GM12892 (cell line): ENCODE results near the gene CDKAL1.
"Not testable (repeated sequence)": the region's sequence is repeated elsewhere in the genome, so short reads cannot be mapped to it uniquely, and the experiment has no call there.

Experiments used
- DNase-seq: peaks from one replicate; pipeline ENCODE4 v3.0.0; 2011; ENCODE audit not compliant: insufficient read length
- FAIRE-seq: peaks from 2 replicates; lab custom pipeline; 2011; peaks lifted over from hg19 to GRCh38; lab: Jason Lieb, UNC
- POLR2A ChIP-seq: IDR thresholded peaks from 2 replicates; pipeline ENCODE4 v1.6.1; 2011; ENCODE audit warnings: low read depth, low read length, control low read depth
- POLR2AphosphoS5 ChIP-seq: IDR thresholded peaks from 2 replicates; pipeline ENCODE4 v1.6.1; 2011; ENCODE audit warnings: low read depth, low read length, control low read depth
- TAF1 ChIP-seq: IDR thresholded peaks from 2 replicates; pipeline ENCODE4 v1.6.1; 2011; ENCODE audit warnings: low read depth, mild to moderate bottlenecking, control low read depth, low read length, borderline replicate concordance

Gene CDKAL1

GRCh38 chr6:20708367-20709124 is 174.3 kb downstream of the CDKAL1 start:
- DNase-seq (no peak), FAIRE-seq (no peak)
- no peak for TF ChIP-seq TAF1
- no peak for TF ChIP-seq POLR2A
- TF ChIP-seq POLR2AphosphoS5: no peak

DNA sequence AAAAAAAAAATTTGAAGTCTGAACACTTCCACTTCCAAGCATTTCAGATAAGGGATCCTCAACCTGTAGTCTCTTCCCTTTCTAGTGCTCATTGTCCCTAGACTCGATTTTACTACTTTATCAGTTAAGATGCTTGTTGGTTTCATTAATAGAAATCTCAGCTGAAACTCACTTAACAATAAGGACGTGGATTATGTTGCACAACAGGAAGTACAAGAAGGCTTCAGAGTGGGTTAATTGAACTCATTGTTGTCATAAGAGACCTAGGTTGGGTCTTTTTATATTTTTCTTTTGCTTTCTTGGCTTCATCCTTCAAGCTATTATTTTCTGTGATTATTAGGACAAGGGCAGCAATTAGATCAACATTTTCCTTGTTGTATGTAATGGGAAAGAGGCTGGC is 175.2 kb downstream of the CDKAL1 start:
- TF ChIP-seq POLR2A (no peak), TAF1 (no peak), POLR2AphosphoS5 (no peak)
- no peak for FAIRE-seq
- no peak for DNase-seq

DNA sequence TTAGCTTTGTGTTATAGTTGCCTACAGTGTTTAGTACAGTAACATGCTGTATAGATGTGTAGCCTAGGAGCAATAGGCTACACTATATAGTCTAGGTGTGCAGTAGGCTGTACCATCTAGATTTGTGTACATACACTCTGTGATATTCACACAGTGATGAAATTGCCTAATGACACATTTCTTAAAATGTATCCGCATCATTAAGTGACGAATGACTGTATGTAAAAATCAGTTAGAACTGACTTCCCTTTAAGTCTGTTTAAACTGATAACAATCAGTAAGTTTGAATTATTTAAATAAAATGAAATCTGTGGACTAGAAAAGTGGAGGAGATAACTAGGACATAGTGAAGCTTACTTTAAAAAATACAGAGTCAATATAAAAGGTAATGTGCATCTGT is 176.1 kb downstream of the CDKAL1 start:
- FAIRE-seq (no peak), DNase-seq (no peak)
- TF ChIP-seq POLR2AphosphoS5 (no peak), POLR2A (no peak), TAF1 (no peak)

GRCh38 chr6:20711518-20711917 is 177.3 kb downstream of the CDKAL1 start:
- no peak for FAIRE-seq

GRCh38 chr6:20712011-20712410 is 177.8 kb downstream of the CDKAL1 start:
- no peak for FAIRE-seq
- no peak for DNase-seq
- no peak for TF ChIP-seq TAF1
- TF ChIP-seq POLR2A: no peak
- TF ChIP-seq POLR2AphosphoS5: no peak

More at GRCh38 chr6:20711518-20711917, 177.3 kb downstream of the CDKAL1 start:
- no peak for TF ChIP-seq POLR2A
- TF ChIP-seq TAF1: no peak
- TF ChIP-seq POLR2AphosphoS5: no peak
- no peak for DNase-seq

GRCh38 chr6:20715135-20715806 is 181.0 kb downstream of the CDKAL1 start:
- DNase-seq (no peak), FAIRE-seq (no peak)
- TF ChIP-seq TAF1 (no peak), POLR2AphosphoS5 (no peak), POLR2A (no peak)

DNA sequence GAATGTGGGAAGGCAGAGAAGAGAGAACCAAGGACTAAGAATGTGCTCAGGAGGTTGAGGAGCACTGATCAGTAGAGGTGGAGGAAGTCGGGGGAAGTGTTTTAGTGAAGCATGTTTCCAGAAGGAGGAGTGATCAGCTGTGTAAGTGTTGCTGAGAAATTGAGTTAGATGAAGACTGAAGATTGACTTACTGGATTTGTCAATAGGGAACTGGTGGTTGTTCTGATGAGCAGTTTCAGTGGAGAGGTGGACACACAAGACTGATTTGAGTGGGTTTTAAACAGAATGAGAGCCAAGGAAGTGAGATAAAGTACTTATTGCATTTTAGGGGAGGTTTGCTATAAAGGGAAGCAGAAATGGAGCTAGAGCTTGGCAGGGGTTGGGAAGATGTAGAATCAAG is 182.6 kb downstream of the CDKAL1 start:
- TF ChIP-seq POLR2AphosphoS5: no peak
- no peak for TF ChIP-seq TAF1
- TF ChIP-seq POLR2A: no peak
- DNase-seq: no peak
- FAIRE-seq: peak; percentile 90

DNA sequence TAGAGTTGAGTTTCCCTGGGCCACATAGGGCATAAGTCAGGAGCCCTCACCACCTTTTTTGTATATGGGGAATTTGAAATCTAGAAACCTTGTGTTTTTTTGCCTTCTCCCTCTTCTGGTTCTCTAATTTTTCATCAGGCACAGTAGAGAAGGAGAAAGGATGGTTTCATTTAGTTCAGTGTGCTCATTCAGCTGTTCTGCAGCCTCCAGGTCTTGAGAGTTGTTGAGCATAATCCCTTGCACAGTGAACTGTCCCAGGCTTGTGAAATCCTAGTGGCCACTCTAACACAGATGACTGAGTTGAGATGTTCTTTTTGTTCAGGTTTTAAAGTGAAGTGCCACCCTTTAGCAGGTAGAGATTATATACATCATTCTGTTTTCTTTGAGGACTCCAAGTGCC is 183.5 kb downstream of the CDKAL1 start:
- FAIRE-seq (peak; percentile 21), DNase-seq (no peak)
- TF ChIP-seq POLR2A (no peak), POLR2AphosphoS5 (no peak), TAF1 (no peak)

DNA sequence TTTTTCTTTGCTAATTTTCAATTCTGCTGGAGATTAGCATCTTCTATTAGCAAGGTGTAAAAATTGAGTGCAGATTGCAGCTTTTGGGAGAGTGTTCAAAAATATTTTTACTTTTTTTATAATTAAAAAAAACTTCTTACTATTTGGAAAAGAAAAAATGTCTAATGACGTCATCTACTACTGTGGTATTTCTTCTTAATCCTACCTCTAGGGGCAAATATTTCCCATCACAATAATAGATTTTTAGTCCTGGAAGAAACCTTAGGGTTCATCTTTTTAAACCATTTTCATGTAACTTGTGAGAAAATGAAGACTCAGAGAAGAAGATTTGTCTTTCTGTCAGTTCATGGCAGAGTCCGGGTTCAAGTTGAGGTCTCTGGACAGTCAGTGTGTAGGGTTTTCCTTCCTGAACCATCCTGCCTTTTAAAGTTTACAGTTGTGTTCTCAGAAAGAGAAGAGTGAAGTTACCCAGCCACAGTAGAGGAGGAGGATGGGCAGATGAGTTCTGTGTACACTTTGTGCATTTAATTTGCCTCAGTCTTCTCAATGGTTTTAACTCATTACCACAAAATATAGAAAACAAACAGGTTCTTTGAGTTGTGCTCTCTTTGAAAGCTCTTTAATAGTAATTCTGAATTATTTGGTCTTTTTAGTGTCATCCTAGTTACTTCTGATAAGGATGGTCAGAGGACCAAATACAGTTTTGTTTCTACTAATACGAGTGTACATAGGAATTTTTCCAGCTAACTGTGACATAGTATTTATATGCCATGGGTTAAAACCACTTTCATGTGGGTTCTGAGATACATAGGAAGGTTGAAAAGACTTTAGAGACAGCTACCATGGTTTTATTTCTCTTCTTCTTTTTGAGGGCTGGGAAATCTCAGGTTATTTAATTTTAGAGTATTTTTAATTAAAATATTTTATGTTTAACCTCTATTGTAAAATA is 184.7 kb downstream of the CDKAL1 start:
- DNase-seq (no peak), FAIRE-seq (peak; percentile 89)
- no peak for TF ChIP-seq TAF1

GRCh38 chr6:20719980-20720379 is 185.7 kb downstream of the CDKAL1 start:
- TF ChIP-seq POLR2AphosphoS5 (no peak), POLR2A (no peak), TAF1 (no peak)
- FAIRE-seq (no peak), DNase-seq (no peak)

DNA sequence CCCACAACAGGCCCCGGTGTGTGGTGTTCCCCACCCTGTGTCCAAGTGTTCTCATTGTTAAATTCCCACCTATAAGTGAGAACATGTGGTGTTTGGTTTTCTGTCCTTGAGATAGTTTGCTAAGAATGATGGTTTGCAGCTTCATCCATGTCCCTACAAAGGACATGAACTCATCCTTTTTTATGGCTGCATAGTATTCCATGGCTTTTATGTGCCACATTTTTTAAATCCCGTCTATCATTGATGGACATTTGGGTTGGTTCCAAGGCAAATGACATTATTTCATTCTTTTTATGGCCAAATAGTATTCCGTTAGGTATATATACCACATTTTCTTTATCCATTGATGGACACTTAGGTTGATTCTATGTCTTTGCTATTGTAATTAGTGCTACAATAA is 186.9 kb downstream of the CDKAL1 start:
- not testable (repeated sequence) for DNase-seq, FAIRE-seq

DNA sequence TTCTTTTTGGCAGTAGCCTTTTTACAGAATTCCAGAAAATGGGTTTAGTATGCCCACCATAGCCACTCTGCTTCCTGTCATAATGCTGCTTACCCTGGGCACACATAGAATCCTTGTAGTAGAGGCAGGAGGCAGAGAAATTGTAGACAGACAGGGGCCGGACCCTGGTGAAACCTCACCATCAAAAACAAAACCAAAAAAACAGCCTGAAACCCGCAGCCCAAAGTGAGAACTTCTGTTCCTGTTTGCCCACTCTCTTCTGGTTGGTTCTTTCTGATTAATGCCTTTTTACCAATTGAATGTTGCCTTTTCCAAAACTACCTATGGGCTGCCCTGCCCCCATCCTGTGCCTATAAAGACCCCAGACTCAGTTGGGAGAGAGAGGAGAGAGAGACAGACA is 188.2 kb downstream of the CDKAL1 start:
- FAIRE-seq: peak; percentile 9
- TF ChIP-seq TAF1 (no peak), POLR2AphosphoS5 (no peak), POLR2A (no peak)
- DNase-seq: no peak
